ENCODE results near the gene WBP2. TPM values are rescaled to one million over a fixed set of nuclear protein-coding genes. Genes with fewer than 3 reads are reported as not detected.
A peak's percentile ranks its signal among the peaks of the same experiment; 100 is the strongest.

WBP2 gene
- total and polyA plus RNA-seq, 5 donors from 2014 or later, result 77.7 to 118 (median 92.2) TPM

DNA sequence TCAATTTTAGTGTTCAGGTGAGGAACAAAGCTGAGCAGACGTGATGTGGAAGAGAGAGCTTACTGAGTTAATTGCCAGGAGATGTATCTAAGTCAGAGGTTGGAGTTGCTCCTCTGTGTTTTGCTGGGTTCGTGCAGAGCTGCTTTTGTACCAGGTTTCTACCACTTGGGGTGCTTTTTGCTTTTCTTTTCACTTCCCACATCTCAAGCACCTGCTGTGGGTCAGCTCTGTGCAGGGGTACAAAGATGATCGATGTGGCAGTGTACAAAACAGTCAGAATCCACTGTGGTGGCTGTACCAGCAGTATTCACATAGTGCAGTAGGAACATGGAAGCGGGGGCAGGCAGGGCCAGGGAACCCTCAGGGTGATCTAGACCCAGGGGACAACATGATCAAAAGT lies 55.7 kb downstream of the WBP2 start:
- no peaks in the 10 kb centered on the region for H3K27me3 ChIP-seq (ENCODE audit: control insufficient read depth, insufficient read depth, low read length)
- H3K4me3 ChIP-seq (ENCODE audit: low read depth, low read length), result no peak overlapping the region
- H3K36me3 ChIP-seq (ENCODE audit: control insufficient read depth, insufficient read depth, low read length), result peaks cover 23% of the 10 kb centered on the region
- Mint-ChIP-seq H3K9me3 (no peaks in the 10 kb centered on the region), H3K4me3 (no peak overlapping the region), H3K36me3 (peaks cover 21% of the 10 kb centered on the region), H3K27ac (peak overlapping the region in 1 of 3 donors; percentile 79), H3K27me3 (no peaks in the 10 kb centered on the region), H3K4me1 (peaks cover 5 to 24% (median 15%) of the 10 kb centered on the region in 4 donors)
- ATAC-seq (ENCODE audit: low read depth in 2 of 2), result no peak
- DNase-seq, result no peak
- H3K9me3 ChIP-seq (ENCODE audit: control insufficient read depth in 2 of 2, low read length in 2 of 2), result no peaks in the 10 kb centered on the region
- H3K4me1 ChIP-seq (ENCODE audit: control insufficient read depth, insufficient read depth, low read length, poor library complexity, severe bottlenecking), result no peaks in the 10 kb centered on the region
- no peak overlapping the region for H3K27ac ChIP-seq (ENCODE audit: insufficient read depth, low read length, poor library complexity, severe bottlenecking)

DNA sequence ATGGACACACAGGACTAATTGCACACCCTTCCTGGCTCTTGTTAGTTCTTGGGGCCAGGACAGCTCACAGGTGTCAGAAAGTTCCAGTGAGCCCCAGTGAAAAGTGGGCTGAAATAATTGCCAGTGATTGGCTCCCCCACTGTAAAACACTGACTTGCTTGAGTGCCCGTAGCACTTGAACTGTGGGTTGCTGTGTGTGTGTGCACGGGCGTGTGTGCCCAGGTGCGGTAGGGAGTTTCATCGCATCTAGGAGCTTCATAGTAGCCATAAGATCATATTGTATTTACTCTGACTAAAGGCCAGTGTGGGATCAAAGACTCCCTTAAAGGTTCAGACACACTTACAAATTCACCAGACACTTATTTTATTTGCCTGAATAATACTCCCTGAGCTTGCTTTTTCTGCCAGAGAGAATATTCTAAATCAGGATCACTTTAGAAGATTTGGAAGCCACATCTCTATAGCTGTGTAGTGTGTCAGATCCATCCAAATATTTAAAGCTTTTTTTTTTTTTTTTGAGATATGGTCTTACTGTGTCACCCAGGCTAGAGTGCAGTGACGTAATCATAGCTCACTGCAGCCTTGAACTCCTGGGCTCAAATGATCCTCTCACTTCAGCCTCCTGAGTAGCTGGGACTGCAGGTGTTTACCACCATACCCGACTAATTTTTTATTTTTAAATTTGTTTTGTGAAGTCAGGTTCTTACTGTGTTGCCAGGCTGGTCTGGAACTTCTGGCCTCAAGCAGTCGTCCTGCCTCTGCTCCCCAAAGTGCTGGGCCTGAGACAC lies 59.1 kb downstream of the WBP2 start:
- no peaks in the 10 kb centered on the region for H3K9me3 Mint-ChIP-seq
- Histone ChIP-seq H3K27ac (ENCODE audit: insufficient read depth, low read length, poor library complexity, severe bottlenecking) (no peak overlapping the region), H3K4me3 (ENCODE audit: low read depth, low read length) (no peak overlapping the region), H3K9me3 (ENCODE audit: control insufficient read depth in 2 of 2, low read length in 2 of 2) (no peaks in the 10 kb centered on the region), H3K4me1 (ENCODE audit: control insufficient read depth, insufficient read depth, low read length, poor library complexity, severe bottlenecking) (no peaks in the 10 kb centered on the region), H3K27me3 (ENCODE audit: control insufficient read depth, insufficient read depth, low read length) (no peaks in the 10 kb centered on the region), H3K36me3 (ENCODE audit: control insufficient read depth, insufficient read depth, low read length) (peaks cover 37% of the 10 kb centered on the region)
- H3K36me3 Mint-ChIP-seq, result peaks cover 30% of the 10 kb centered on the region
- H3K27me3 Mint-ChIP-seq, result no peaks in the 10 kb centered on the region
- peaks cover 18 to 38% (median 23%) of the 10 kb centered on the region in 4 donors for H3K4me1 Mint-ChIP-seq
- no peak for ATAC-seq (ENCODE audit: low read depth in 2 of 2)
- DNase-seq, result no peak
- no peak overlapping the region for H3K27ac Mint-ChIP-seq
- H3K4me3 Mint-ChIP-seq, result no peak overlapping the region

Other genes with a start within 250 kb of the WBP2 start
- 1.6 TPM for gene SMIM5, start 221.9 kb downstream of the WBP2 start, total RNA-seq
- gene SMIM5, start 221.9 kb downstream of the WBP2 start, polyA plus RNA-seq, result under 1 TPM in 2 of 4 donors, not detected in 2; 0.07 to 0.10 TPM
- gene RECQL5, start 188.2 kb downstream of the WBP2 start, total RNA-seq, result 25.5 TPM
- 10 to 100 TPM in 2 of 4 donors, 1 to 10 TPM in 2; 8.7 to 16.4 (median 11.4) TPM for gene RECQL5, start 188.2 kb downstream of the WBP2 start, polyA plus RNA-seq
- 253 TPM for gene SAP30BP, start 188.0 kb downstream of the WBP2 start, total RNA-seq
- 100 to 1,000 TPM in 1 of 4 donors, 10 to 100 TPM in 3; 79.3 to 114 (median 81.5) TPM for gene SAP30BP, start 188.0 kb downstream of the WBP2 start, polyA plus RNA-seq
- not detected for gene ITGB4, start 133.9 kb downstream of the WBP2 start, total RNA-seq
- gene ITGB4, start 133.9 kb downstream of the WBP2 start, polyA plus RNA-seq, result under 1 TPM in 3 of 4 donors, not detected in 1; 0.28 to 0.60 (median 0.56) TPM
- gene GALK1, start 90.1 kb downstream of the WBP2 start, total RNA-seq, result 9.1 TPM
- 10 to 100 TPM; 18.7 to 24.3 (median 21.9) TPM for gene GALK1, start 90.1 kb downstream of the WBP2 start, polyA plus RNA-seq
- 33.9 TPM for gene UNK, start 70.5 kb downstream of the WBP2 start, total RNA-seq
- gene UNK, start 70.5 kb downstream of the WBP2 start, polyA plus RNA-seq, result 10 to 100 TPM; 15.3 to 24.5 (median 23.0) TPM
- gene UNC13D, start 10.9 kb downstream of the WBP2 start, total RNA-seq, result 149 TPM
- 10 to 100 TPM; 41.6 to 51.7 (median 45.0) TPM for gene UNC13D, start 10.9 kb downstream of the WBP2 start, polyA plus RNA-seq
- gene TRIM47, start 23.2 kb upstream of the WBP2 start, total RNA-seq, result 3.6 TPM
- gene TRIM47, start 23.2 kb upstream of the WBP2 start, polyA plus RNA-seq, result 10 to 100 TPM in 3 of 4 donors, 1 to 10 TPM in 1; 8.7 to 16.6 (median 15.8) TPM
- gene TRIM65, start 41.6 kb upstream of the WBP2 start, total RNA-seq, result 18.7 TPM
- gene TRIM65, start 41.6 kb upstream of the WBP2 start, polyA plus RNA-seq, result 10 to 100 TPM; 16.9 to 24.3 (median 20.1) TPM
- 118 TPM for gene MRPL38, start 49.5 kb upstream of the WBP2 start, total RNA-seq
- gene MRPL38, start 49.5 kb upstream of the WBP2 start, polyA plus RNA-seq, result 10 to 100 TPM; 58.0 to 68.8 (median 64.8) TPM
- gene FBF1, start 85.7 kb upstream of the WBP2 start, total RNA-seq, result 15.5 TPM
- gene FBF1, start 85.7 kb upstream of the WBP2 start, polyA plus RNA-seq, result 1 to 10 TPM; 1.7 to 3.6 (median 2.3) TPM
- gene ACOX1, start 123.8 kb upstream of the WBP2 start, total RNA-seq, result 25.6 TPM
- gene ACOX1, start 123.8 kb upstream of the WBP2 start, polyA plus RNA-seq, result 10 to 100 TPM; 15.0 to 24.3 (median 18.9) TPM
- gene TEN1, start 123.9 kb upstream of the WBP2 start, total RNA-seq, result 17.3 TPM
- gene TEN1, start 123.9 kb upstream of the WBP2 start, polyA plus RNA-seq, result 10 to 100 TPM; 19.9 to 26.1 (median 21.5) TPM
- 11.6 TPM for gene CDK3, start 145.5 kb upstream of the WBP2 start, total RNA-seq
- 1 to 10 TPM in 1 of 4 donors, under 1 TPM in 3; 0.17 to 1.0 (median 0.50) TPM for gene CDK3, start 145.5 kb upstream of the WBP2 start, polyA plus RNA-seq
- 0.15 TPM for gene EVPL, start 172.0 kb upstream of the WBP2 start, total RNA-seq
- under 1 TPM in 1 of 4 donors, not detected in 3; 0.05 TPM for gene EVPL, start 172.0 kb upstream of the WBP2 start, polyA plus RNA-seq
- 68.8 TPM for gene SRP68, start 217.2 kb upstream of the WBP2 start, total RNA-seq
- 10 to 100 TPM; 71.6 to 81.0 (median 74.5) TPM for gene SRP68, start 217.2 kb upstream of the WBP2 start, polyA plus RNA-seq
- 0.86 TPM for gene GALR2, start 219.4 kb upstream of the WBP2 start, total RNA-seq
- gene GALR2, start 219.4 kb upstream of the WBP2 start, polyA plus RNA-seq, result under 1 TPM in 2 of 4 donors, not detected in 2; 0.41 to 0.62 TPM
- 0.42 TPM for gene ZACN, start 223.8 kb upstream of the WBP2 start, total RNA-seq
- 1 to 10 TPM in 1 of 4 donors, under 1 TPM in 3; 0.24 to 2.0 (median 0.62) TPM for gene ZACN, start 223.8 kb upstream of the WBP2 start, polyA plus RNA-seq
- gene EXOC7, start 248.5 kb upstream of the WBP2 start, total RNA-seq, result 105 TPM
- gene EXOC7, start 248.5 kb upstream of the WBP2 start, polyA plus RNA-seq, result 10 to 100 TPM; 41.3 to 47.6 (median 45.0) TPM

Data from CD4-positive, CD25-positive, alpha-beta regulatory T cell (primary cell).